Esophagus squamous epithelium (tissue), 4 donors: ENCODE data around the gene OR1I1.

Source experiments
- CTCF ChIP-seq, 6 experiments: fragments of 450-650 bp in 4 of 6; fragments of 200-600 bp in 2 of 6; sonication (generic) in 2 of 6; IDR thresholded peaks; one replicate each; pipeline ENCODE4 v1.5.1; 2016 to 2019; ENCODE audit warnings: antibody characterized with exemption in 6 of 6, mild to moderate bottlenecking in 4 of 6, moderate library complexity in 4 of 6
- POLR2A ChIP-seq, 4 donors: fragments of 450-650 bp; IDR thresholded peaks; one replicate each; pipeline ENCODE4 v1.6.1; 2017; ENCODE audit warnings: antibody characterized with exemption in 4 of 4, mild to moderate bottlenecking in 4 of 4, moderate library complexity in 3 of 4

DNA sequence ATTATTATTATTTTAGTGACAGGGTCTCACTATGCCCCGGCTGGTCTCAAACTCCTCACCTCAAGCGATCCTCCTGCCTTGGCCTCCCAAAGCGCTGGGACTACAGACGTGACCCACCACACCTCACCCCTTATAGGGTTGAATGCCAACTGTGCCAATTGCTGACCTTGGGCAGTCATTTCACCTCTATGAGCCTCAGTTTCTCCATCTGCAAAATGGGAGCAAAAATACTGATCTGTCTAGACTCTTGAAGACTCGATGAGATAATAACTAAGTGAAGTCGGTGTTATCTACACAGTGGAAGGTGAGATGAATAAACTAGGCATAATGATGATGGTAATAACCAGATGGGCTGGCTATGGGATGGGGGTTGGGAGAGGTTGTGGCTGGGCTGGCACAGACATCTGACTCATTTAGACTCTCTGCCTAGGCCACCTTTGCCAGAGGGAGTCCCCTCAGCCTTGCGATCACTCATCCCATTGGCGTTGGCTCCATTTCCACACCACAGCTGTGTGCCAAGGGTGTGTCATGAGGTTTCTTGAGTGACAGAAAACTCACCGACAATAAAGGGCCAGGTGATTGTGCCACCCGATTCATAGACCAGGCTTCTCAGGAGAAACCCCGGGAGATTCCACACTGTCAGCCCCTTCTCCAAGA lies 33.0 kb upstream of the OR1I1 start, which contains the start of gene CASP14:
- TF ChIP-seq CTCF (IDR thresholded peaks at IDR 0.05) = no peak
- no peak for TF ChIP-seq POLR2A (IDR thresholded peaks at IDR 0.05)
